ENCODE data around the gene LRRC31. TPM values are rescaled to one million over a fixed set of nuclear protein-coding genes. Genes with fewer than 3 reads are reported as not detected.

Gene LRRC31
- total RNA-seq, 4 donors from 2014 or later: 18.0 to 67.6 (median 44.0) TPM

DNA sequence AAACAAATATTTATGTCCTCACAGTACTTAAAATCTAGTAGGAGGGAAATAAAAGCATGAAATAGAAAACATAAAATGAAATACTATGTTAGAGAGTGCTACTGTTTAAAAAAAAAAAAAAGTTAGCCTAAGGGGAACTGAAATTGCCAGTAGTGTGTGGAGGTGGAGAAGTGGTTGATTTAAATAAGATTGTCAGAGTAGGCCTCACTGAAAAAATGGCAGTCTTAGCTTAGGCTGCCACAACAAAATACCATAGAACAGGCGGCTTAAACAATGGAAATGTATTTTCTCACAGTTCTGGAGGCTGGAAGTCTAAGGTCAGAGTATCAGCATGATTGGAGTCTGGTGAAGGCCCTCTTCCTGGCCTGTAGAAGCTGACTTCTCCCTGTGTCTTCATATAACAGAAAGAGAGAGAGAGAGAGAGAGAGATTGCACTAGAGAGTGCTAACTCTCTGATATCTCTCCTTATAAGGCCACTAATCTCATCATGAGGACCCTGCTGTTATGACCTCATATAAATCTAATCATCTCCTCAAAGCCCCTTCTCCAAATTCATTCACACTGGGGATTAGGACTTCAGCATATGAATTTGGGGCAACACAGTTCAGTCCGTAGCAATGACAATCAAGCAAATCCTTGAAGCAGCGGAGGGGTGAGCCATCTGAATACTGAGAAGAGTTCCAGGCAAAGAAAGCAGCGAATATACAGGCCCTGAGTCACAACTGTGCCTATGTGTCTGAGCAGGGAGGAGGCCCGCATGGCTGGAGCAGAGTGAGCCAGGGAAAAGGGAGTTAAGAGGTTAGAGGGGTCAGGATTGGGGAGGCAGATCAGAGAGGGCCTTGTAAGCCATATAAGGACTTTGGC, 33.4 kb downstream of the LRRC31 start:
- no peaks in the 10 kb centered on the region for H3K36me3 ChIP-seq
- TF ChIP-seq EP300 (IDR thresholded peaks at IDR 0.05; ENCODE audit: low read depth) (no peak), POLR2A (IDR thresholded peaks at IDR 0.05) (no peak), POLR2AphosphoS5 (IDR thresholded peaks at IDR 0.05) (no peak)
- TF ChIP-seq, protein P1, sequence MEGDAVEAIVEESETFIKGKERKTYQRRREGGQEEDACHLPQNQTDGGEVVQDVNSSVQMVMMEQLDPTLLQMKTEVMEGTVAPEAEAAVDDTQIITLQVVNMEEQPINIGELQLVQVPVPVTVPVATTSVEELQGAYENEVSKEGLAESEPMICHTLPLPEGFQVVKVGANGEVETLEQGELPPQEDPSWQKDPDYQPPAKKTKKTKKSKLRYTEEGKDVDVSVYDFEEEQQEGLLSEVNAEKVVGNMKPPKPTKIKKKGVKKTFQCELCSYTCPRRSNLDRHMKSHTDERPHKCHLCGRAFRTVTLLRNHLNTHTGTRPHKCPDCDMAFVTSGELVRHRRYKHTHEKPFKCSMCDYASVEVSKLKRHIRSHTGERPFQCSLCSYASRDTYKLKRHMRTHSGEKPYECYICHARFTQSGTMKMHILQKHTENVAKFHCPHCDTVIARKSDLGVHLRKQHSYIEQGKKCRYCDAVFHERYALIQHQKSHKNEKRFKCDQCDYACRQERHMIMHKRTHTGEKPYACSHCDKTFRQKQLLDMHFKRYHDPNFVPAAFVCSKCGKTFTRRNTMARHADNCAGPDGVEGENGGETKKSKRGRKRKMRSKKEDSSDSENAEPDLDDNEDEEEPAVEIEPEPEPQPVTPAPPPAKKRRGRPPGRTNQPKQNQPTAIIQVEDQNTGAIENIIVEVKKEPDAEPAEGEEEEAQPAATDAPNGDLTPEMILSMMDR (IDR thresholded peaks at IDR 0.05): no peak
- no peaks in the 10 kb centered on the region for H3K4me1 ChIP-seq
- in situ Hi-C loops (cut with MboI; ENCODE audit: low pct_ligation_motif_present in 1 of 4, low pct_unique_long_range_greater_than_20kb in 1 of 4, low sequenced_read_pairs in 3 of 4): no loop called here
- WGBS, 2 donors (ENCODE audit: low coverage in 1 of 2): 77 to 80% methylated on average over 1 to 5 of the region's 5 CpGs
- intact Hi-C loops (cut with DNase I; ENCODE audit: low total_unique reads): no loop called here
- no peak overlapping the region for H3K4me3 ChIP-seq
- H3K27me3 ChIP-seq: no peaks in the 10 kb centered on the region
- DNase-seq: no peak
- no peaks in the 10 kb centered on the region for H3K9me3 ChIP-seq
- H3K27ac ChIP-seq: no peak overlapping the region

DNA sequence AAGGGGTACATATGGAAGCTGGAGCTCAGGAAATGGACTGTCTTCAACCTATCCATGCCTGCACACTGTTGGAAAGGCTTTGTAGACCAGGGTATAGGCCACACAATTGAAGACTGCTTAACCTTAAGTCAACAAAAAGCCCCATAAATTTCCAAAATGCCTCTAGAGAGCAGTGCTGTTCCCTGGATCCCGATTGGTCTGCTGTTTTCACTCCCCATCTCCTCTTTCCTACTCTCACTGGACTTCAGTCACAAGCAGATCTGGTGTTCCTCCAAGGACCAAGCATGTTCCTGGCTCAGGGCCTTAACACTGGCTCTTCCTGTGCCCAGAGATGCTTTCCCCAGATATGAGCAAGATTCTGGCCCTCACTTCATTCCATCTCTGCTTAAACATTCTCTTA, 34.2 kb downstream of the LRRC31 start:
- TF ChIP-seq, protein P1 (IDR thresholded peaks at IDR 0.05): no peak
- no peak for TF ChIP-seq EP300 (IDR thresholded peaks at IDR 0.05; ENCODE audit: low read depth)
- TF ChIP-seq POLR2AphosphoS5 (IDR thresholded peaks at IDR 0.05): no peak
- TF ChIP-seq POLR2A (IDR thresholded peaks at IDR 0.05): no peak
- Histone ChIP-seq H3K27me3 (no peaks in the 10 kb centered on the region), H3K27ac (no peak overlapping the region), H3K9me3 (no peaks in the 10 kb centered on the region), H3K4me1 (no peaks in the 10 kb centered on the region), H3K4me3 (no peak overlapping the region), H3K36me3 (no peaks in the 10 kb centered on the region)
- DNase-seq: no peak
- WGBS, 2 donors (ENCODE audit: low coverage in 1 of 2): 29% methylated on average over 1 of the region's 1 CpG; no CpG with 5 or more reads in 1 of the 2 donors
- in situ Hi-C loops (cut with MboI; ENCODE audit: low pct_ligation_motif_present in 1 of 4, low pct_unique_long_range_greater_than_20kb in 1 of 4, low sequenced_read_pairs in 3 of 4): no loop called here
- intact Hi-C loops (cut with DNase I; ENCODE audit: low total_unique reads): no loop called here

DNA sequence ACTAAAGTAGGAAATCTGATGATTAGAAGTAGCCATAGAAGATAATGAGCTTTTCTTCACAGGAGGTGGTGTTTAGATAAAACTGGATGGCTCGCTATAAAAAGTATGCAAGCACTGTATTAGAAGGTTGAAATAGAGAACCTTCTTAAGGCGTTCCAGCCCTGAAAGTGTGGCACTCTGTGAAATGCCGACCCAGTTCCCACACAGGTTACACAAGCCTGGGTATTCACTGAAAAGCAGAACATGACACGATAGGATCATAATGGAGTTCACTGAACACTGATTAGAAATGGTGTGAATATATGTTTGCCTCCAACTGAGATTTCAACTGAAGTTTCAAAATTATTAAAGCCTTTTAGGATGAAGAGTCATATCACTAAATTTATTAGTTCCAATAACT, 42.0 kb downstream of the LRRC31 start:
- 81 to 87% methylated on average over 4 of the region's 4 CpGs for WGBS, 2 donors (ENCODE audit: low coverage in 1 of 2)
- no peak for DNase-seq
- intact Hi-C loops (cut with DNase I; ENCODE audit: low total_unique reads): no loop called here
- Histone ChIP-seq H3K27ac (no peak overlapping the region), H3K27me3 (no peaks in the 10 kb centered on the region), H3K4me3 (no peak overlapping the region), H3K4me1 (no peaks in the 10 kb centered on the region), H3K36me3 (no peaks in the 10 kb centered on the region), H3K9me3 (no peaks in the 10 kb centered on the region)
- TF ChIP-seq, protein P1 (IDR thresholded peaks at IDR 0.05): no peak
- TF ChIP-seq POLR2A (IDR thresholded peaks at IDR 0.05) (no peak), EP300 (IDR thresholded peaks at IDR 0.05; ENCODE audit: low read depth) (no peak)
- in situ Hi-C loops (cut with MboI; ENCODE audit: low pct_ligation_motif_present in 1 of 4, low pct_unique_long_range_greater_than_20kb in 1 of 4, low sequenced_read_pairs in 3 of 4): no loop called here

DNA sequence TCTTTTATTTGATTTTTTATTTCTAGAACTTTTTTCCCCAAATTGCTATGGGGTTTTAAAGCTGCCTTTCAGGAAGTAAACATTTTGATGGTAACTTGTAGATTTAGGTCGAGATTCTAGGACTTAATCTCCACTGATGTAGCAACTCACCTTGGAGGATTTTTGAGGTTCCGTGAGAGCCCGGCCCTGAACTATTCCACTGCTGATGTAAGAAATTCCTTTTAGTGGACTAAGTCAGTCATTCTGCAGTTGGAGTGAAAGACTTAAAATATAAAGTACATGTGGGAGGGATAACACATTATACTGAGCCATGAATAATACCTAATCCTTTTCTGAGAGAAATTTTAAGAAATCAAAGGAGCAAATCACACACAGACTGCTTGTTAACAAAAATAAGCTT, 44.4 kb downstream of the LRRC31 start:
- in situ Hi-C loops (cut with MboI; ENCODE audit: low pct_ligation_motif_present in 1 of 4, low pct_unique_long_range_greater_than_20kb in 1 of 4, low sequenced_read_pairs in 3 of 4): no loop called here
- Histone ChIP-seq H3K9me3 (no peaks in the 10 kb centered on the region), H3K27me3 (peaks cover 2% of the 10 kb centered on the region), H3K4me3 (no peak overlapping the region), H3K27ac (no peak overlapping the region), H3K4me1 (no peaks in the 10 kb centered on the region), H3K36me3 (no peaks in the 10 kb centered on the region)
- DNase-seq: no peak
- 86 to 94% methylated on average over 3 of the region's 3 CpGs for WGBS, 2 donors (ENCODE audit: low coverage in 1 of 2)
- TF ChIP-seq POLR2AphosphoS5 (IDR thresholded peaks at IDR 0.05) (no peak), EP300 (IDR thresholded peaks at IDR 0.05; ENCODE audit: low read depth) (no peak), POLR2A (IDR thresholded peaks at IDR 0.05) (no peak)
- TF ChIP-seq, protein P1 (IDR thresholded peaks at IDR 0.05): no peak
- intact Hi-C loops (cut with DNase I; ENCODE audit: low total_unique reads): no loop called here
